HCEC 1CT (cell line): ENCODE measurements around the gene SLC39A8.
"Not testable (repeated sequence)": the region's sequence is repeated elsewhere in the genome, so short reads cannot be mapped to it uniquely, and the experiment has no call there.

Experiments
- DNase-seq: peaks from one replicate; pipeline ENCODE4 v3.0.0-alpha.2; 2017

Gene SLC39A8

DNA sequence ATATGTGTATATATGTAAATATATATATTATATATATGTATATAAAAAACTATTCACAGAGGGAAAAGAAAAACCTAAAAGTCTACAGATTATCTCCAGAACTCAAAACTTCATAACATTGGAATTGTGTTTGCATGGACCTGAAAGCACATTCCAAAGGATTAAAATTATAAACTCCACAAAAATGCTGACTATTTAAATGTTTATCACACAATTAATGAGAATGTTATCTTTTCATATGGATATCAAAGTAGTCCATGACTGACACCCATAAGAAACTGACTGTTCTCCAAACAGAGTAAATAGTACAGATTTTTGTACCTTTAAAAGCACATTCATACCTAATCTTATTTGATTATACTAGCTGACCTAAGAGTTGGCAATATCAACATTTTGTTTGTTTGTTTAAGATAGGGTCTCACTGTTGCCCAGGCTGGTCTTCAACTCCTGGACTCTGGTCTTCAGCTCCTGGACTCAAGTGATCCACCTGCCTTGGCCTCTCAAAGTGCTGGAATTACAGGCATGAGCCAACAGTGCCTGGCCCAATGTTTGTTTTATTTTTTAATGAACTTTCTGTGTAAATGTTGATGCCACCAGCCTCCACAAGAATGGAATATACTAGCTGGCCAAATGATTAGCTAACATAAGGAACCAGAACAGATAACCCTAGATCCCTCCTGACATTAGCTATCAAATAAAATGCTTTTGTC is 50.0 kb downstream of the SLC39A8 start:
- no peak for DNase-seq

DNA sequence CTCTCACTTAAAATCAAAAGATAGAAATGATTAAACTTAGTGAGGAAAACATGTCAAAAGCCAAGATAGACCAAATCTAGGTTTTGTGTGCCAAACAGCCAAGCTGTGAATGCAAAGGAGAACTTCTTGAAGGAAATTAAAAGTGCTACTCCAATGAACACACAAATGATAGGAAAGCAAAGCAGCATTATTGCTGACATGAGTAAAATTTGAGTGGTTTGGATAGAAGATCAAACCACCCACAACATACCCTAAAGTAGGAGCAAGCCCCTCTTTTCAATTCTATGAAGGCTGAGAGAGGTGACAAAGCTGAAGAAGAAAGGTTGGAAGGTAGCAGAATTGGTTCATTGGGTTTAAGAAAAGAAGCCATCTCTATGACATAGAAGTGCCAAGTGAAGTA is 56.8 kb downstream of the SLC39A8 start:
- DNase-seq = no peak

DNA sequence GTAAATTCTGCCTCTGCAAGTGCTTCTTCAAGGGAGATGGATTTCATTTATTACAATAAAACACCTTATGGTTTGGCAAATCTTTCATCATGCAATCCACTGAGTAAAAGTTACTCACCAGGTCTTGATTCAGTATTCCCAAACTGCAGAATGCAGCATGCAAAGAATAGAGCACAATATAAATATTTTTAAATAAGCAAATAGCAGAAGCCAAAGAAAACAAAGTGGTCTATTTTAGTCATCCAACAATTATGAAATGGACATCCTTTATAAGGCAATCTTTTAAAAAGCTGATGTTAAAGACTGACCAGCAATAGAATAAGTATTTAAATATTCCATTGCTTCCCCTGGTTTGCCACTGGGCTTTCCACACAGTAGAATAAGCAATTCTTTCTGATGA is 59.5 kb downstream of the SLC39A8 start:
- peak; percentile 31 for DNase-seq

DNA sequence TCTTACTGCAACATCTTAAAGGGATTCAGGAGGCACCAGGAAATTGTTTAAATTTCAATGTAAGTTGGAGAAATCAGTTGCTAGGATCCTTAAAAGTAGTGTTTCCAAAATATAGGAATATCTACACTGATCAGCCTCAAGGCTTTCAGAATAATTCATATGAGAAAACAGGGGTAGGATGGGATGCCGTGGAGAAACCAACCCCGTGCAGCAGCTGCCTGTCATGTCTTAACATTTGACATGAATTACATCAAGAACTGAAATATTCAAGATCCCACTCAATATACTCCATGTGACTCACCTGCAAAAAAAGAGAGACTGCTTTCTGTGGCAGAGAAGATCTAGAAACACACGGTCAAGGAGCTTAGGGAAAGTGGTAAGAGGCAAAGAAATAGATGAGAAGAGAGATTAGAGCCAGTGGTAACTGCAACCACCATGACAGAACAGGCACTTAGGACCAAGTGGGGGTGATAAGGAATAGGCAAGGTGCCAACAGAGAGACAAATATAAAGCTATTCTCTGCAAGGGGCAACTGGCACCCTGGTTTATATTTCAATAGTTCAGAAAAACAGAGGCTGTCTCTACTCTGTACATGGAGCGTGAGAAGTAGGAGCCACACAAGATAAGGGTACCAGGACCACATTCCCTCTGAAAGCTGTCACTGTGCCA is 64.0 kb downstream of the SLC39A8 start:
- no peak for DNase-seq

DNA sequence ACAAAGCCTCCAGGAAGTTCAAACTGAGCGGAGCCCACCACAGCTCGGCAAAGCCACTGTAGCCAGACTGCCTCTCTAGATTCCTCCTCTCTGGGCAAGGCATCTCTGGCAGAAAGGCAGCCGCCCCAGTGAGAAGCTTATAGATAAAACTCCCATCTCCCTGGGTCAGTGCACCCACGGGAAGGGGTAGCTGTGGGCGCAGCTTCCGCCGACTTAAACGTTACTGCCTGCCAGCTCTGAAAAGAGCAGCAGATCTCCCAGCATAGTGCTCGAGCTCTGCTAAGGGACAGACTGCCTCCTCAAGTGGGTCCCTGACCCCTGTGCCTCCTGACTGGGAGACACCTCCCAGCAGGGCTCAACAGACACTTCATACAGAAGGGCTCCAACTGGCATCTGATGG is 72.0 kb downstream of the SLC39A8 start:
- DNase-seq = not testable (repeated sequence)

DNA sequence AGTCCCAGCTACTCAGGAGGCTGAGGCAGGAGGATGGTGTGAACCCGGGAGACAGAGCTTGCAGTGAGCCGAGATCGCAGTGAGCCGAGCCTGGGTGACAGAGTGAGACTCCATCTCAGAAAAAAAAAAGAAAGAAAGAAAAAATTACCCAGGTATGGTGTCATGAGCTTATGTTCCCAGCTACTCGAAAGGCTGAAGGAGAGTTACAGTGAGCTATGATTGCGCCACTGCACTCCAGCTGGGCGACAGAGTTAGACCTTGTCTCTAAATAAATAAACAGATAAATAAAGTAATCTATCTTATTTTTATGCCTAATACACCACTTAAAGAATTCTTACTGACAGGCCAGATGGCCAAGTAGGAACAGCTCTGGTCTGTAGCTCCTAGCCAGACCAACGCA is 73.0 kb downstream of the SLC39A8 start:
- no peak for DNase-seq

DNA sequence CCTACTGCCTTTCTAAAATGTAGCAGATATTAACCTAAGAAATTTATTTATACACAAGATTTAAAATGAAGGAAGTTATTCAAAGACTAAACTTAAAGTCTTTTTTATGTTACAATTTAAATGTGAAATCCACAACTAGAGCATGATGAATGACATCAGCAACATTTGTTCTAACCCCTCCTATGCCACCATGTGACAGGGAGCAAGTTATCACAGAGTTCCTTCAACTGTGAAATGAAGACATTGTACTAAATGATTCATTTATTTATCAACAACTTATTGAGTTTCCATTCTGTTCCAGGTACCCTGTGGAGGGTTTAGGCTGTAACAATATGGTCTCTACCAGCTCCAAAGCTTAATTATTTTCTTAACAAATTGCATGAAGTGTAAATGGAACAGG is 76.9 kb downstream of the SLC39A8 start:
- no peak for DNase-seq

DNA sequence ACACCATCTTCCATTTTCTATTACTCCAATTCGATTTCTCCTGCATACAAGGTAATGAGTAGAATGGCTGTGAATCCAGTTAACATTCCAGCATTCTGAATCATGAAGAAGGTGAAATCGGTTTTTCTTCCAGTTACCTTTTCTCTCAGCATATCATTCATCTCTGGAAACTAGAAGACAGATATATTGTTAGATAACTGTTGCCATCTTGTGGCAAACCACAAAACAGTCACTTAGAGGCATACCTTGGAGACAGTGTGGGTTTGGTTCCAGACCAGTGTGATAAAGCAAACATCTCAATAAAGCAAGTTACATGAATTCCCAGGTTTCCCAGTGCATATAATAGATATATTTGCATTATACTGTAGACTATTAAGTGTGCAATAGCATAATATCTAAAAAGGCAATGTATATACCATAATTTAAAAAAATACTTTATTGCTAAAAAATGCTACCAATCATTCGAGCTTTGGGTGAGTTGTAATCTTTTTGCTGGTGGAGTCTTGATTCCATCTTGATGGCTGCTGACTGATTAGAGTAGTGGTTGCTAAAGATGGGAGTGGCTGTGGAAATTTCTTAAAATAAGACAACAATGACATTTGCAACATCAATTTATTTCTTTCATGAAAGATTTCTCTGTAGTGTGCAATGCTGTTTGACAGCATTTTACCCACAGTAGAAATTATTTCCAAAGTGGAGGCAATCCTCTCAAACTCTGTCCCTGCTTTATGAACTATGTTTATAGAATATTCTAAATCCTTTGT is 82.1 kb downstream of the SLC39A8 start:
- peak; percentile 32 for DNase-seq

DNA sequence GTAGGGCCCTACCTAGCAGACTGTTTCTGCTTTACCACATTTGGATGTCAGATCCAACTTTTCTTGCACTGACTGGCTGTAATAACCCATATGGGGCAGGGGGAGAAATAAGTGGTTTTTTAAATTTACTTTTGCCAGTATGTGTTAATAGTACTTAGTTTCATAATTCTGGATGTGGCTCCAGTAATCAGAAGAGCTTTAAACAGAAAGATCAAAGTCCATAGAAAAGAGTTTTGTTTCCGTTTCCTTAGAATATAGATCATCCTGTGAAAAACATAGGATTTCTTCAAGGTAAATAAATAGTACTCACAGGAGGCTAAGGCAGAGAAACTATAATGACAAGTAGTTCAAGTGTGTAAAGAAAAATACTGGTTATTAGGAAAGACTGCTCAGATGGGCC is 85.6 kb downstream of the SLC39A8 start:
- no peak for DNase-seq

DNA sequence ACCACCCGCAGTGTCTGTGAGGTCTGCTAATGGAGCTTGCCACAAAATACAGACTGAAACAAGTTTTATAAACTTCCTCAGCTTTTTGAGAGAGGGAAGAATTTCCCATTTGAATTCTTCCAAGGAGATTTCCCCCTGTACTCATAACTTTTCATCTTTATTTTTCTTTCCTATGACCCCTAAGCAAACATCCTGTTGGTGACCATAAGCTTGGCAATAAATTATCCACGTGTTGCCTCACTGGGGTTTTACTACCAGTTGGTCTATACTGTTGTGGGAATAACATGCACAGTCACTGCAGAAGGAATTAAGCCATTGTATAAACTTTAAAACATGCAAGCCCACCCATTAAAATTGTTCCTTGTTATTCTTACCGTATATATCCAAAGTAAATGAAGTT is 86.2 kb downstream of the SLC39A8 start:
- no peak for DNase-seq

DNA sequence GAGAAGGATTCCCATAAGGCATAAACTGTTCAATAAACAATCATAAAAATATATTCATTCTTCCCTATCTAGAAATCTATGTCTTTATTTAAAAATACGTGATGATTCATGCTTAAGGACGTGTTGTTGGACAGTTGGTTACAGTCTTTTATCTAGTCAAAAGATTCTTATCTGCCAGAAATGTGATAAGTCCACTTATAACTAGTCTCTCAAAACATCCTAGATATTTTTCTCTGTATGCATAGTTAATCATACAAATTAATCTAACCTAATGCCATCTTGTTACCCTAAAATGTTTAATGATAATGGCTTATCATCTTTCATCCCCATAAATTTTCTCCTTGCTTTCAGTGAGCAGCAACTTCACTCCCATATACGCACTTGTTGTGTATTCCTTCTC is 89.0 kb downstream of the SLC39A8 start:
- DNase-seq = no peak

DNA sequence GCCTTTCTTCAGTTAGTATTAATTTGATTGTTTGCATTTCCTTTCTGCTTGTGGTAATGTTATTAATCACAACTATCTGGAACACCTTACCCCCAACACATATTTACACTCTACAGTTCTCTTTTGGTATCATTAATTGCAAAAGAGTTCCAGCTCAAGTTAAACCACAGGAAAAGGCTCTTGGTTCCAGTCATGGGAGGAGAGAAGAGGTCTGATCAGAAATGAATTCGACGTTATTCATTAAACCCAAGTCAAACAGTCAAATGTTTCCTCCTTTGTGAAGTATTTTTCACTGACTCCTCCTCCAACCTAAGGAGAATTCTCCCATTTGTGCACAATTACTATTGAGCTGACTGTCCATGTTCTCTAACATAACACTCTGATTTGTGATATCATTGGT is 91.4 kb downstream of the SLC39A8 start:
- DNase-seq = no peak

DNA sequence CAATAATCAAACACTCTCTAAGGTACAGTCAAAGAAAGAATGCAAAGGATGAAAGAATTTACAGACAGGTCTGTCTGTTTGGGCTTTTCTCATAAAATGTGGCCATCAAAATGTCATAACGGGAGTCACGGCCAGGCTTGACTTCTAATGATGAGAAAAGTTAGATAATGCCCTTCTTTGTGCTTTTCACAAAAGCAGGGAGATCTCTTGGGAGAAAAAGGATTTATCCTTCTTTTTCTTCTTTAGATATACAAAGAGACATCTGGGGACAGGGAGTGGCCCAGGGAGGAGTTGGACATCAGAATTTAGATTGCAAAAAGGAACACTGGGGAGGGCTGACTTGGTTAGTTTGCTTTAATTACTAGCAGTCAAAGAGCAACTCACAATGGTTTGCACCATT is 93.1 kb downstream of the SLC39A8 start:
- no peak for DNase-seq

DNA sequence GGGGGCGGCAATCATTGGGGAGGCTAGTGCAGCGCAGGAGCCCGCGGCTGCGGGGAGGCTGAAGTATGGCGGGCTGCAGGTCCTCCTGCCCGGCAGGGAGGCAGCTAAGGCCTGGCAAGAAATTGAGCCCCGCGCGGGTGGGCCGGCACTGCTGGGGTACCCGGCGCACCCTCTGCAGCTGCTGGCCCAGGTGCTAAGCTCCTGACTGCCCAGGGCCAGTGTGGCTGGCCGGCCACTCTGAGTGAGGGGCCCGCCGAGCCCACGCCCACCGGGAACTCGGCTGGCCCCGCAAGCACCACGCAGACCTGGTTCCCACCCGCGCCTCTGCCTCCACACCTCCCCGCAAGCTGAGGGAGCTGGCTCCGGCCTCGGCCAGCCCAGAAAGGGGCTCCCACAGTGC is 94.9 kb downstream of the SLC39A8 start:
- no peak for DNase-seq

DNA sequence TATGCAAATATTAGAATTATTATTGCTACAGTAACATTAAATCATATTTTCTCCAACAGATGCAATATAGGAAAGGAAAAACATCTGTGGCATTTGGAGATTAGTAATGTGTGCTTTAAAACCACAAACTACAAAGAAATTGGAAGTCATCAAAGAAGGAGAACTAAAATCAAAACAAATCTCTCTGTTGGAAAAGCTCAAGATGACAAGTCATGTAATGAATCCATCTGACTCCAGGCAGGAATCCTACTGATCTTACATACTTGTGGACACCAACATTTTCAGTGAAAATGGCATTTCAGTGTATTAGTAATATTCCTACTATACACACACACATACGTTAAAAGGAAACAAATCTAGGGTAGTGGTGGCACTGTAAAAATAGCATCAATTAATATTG is 98.2 kb downstream of the SLC39A8 start:
- peak; percentile 15 for DNase-seq

DNA sequence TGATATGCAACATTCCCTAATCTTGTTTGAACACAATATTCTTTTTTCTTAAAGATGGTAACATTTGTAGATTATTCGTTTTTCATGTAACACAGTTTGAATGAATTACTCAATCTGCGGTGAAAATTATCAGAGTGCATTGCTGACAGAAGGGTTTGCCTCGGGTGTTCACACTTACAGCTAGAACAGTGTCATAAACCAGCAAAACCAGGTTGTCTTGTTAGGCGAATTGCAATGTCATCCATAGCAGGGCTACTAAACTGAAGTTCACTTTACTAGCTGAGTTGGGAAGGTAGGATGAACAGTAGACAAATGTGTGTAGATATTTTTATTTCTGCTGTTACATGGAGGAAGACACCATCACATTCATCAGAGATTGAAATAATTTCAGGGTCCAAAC is 98.9 kb downstream of the SLC39A8 start:
- no peak for DNase-seq

DNA sequence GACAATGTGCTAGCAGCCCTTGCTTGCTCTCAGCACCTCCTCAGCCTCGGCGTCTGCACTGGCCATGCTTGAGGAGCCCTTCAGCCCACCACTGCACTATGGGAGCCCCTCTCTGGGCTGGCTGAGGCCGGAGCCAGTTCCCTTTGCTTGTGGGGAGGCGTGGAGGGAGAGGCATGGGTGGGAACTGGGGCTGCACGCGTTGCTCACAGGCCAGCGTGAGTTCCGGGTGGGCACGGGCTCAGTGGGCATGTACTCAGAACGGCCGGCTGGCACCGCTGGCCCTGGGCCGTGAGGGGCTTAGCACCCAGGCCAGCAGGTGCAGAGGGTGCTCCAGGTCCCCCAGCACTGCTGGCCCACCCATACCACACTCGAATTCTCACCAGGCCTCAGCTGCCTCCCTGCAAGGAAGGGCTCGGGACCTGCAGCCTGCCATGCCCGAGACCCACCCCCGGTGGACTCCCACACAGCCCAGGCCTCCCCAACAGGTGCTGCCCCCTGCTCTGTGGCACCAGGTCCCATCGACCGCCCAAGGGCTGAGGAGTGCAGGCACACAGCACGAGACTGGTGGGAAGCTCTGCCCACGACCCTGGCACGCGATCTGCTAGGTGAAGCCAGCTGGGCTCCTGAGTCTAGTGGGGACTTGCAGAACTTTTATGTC is 100.3 kb downstream of the SLC39A8 start:
- no peak for DNase-seq

DNA sequence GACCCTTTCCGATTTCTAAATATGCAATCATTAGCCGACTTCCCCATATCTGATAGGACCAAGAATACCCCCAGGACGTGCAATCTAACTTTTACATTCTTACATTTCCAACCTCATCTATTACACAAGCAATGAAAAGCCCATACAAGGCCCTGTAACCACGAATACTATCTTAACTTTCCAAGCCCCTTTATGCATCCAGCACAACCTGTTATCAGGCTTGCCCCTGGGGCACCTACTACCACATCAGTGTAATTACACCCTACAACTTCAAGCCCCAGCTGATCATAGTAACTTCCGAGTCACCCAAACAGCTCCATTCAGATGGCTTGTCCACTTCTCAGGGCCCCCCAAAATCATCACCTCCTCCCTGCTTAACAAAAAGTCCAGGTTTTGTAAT is 102.0 kb downstream of the SLC39A8 start:
- not testable (repeated sequence) for DNase-seq

DNA sequence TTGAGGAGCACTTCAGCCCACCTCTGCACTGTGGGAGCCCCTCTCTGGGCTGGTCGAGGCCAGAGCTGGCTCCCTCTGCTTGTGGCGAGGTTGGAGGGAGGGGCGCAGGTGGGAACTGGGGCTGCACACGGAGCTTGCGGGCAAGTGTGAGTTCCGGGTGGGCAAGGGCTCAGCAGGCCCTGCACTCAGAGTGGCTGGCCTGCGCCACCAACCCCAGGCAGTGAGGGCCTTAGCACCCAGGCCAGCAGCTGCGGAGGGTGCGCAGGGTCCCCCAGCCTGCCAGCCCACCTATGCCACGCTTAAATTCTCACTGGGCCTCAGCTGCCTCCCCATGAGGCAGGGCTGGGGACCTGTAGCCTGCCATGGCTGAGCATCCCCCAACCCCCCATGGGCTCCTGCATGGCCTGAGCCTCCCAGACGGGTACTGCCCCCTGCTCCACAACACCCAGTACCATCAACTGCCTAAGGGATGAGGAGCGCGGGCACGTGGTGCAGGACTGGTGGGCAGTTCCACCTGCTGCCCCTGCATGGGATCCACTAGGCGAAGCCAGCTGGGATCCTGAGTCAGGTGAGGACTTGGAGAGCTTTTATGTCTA is 110.9 kb downstream of the SLC39A8 start:
- DNase-seq = no peak

DNA sequence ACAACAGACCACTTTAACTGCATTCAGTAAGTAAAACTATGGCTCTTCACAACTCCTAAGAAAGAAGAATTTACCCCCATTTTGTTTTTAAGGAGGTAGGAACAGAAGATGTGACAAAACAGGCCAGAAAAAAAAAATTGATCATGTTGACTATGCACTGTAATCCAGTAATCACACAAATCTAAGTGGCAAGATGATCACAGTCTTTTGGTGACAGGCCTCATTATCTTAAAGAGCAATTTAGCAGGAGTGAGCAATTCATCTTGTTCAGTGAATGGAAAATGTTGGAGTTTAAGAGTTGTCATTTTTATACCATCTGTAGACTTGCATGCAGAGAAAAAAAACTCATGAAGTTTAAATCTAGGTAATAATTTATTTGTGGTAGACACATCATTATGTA is 115.1 kb downstream of the SLC39A8 start:
- no peak for DNase-seq

DNA sequence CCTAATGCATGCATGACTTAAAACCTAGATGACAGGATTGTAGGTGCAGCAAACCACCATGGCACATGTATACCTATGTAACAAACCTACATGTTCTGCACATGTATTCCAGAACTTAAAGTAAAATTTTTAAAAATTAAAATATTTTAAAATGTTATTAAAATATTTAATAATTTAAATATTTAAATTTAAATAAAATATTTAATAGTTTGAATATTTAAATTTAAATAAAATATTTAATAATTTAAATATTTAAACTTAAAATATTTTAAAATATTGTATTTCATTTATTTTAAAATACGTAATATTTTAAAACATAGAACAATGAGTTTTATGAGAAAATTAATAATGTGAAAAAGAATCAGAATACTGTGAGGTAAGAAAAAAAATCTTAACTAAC is 117.9 kb downstream of the SLC39A8 start:
- DNase-seq = no peak

DNA sequence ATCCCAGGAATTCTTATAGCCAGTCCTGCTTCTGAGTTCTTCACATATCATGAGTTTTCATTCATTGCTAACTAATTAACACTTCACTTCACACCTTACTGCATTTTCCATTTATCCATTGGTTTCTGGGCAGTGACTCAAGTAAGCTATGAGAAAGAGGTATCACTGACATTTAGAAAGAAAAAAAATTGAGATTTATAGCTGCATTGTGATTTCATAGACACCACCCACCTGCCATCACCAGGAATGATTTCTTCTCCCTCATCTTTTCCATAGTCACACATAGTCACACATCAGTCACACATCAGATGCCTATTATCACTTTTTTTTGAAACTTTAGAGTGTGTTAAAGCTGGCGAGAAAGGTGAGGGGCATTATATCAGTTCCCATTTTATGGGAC is 121.8 kb downstream of the SLC39A8 start:
- no peak for DNase-seq

DNA sequence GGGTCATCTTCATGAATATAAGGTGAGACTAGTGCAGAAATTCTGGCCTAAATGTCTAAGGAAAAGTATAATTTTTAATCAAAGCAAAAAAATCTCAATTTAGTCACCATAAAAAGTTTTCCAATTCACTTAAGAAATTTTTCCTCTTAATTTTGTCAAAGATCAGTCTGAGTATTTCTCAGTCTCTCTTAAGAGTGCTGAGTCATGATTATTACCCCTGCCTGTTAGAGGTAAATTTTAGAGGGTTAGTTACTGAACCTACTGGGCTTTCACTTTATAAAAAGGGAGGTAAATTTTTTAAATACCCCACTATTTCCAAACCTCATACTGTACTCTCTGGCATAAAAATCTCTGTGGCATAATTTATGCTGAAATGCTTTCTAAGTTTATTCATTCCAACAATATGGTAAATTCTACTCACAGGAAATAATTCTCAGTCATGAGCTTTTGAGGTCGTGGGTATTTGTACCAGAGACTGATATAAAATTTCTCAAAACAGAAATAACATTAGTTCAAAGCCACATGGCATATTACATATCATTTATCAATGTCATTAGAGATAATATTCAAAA is 122.4 kb downstream of the SLC39A8 start:
- no peak for DNase-seq
